ENCODE results near the gene PDCD1.
"Not testable (repeated sequence)": the region's sequence is repeated elsewhere in the genome, so short reads cannot be mapped to it uniquely, and the experiment has no call there.

Gene PDCD1

DNA sequence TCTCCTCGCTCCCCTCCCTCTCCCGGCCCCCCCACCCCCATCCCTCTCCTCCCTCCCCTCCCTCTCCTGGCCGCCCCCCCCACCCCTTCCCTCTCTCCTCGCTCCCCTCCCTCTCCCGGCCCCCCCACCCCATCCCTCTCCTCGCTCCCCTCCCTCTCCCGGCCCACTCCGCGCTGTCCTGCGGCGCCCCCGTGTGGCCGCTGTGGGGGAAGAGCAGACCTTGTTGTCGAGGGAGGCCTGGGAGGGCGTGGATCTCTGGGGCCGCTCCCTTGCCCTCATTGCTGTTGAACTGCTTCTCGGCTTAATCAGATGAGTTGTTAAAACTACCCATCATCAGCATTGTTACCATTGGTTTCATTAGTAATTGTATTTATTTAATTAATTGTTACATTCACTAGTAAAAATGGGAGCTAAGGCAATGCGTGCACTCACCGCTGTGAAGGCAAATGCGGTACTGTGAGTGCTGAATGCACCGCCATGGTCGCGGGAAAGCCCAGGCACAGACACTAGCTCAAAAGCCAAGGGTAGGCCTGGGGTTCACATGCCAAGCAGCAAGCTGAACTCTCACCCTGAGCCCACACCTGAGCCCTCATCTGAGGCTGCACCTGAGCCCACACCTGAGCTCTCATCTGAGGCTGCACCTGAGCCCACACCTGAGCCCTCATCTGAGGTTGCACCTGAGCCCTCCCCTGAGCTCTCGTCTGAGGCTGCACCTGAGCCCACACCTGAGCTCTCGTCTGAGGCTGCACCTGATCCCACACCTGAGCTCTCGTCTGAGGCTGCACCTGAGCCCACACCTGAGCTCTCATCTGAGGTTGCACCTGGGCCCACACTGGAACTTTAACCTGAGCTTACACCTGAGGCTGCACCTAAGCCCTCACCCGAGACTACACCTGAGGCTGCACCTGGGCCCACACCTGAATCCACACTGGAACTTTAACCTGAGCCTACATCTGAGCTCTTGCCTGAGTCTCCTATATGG is 19.6 kb upstream of the PDCD1 start:
- CTCF ChIA-PET = interaction anchor here (0.7 to 3.1 kb wide), 32 partner anchors 8 to 1027 kb away, joined by 3 to 44 read pairs (median 4); partner anchors contain the start of genes D2HGDH, DTYMK, ING5 and RTP5
- TF ChIP-seq, protein P1, sequence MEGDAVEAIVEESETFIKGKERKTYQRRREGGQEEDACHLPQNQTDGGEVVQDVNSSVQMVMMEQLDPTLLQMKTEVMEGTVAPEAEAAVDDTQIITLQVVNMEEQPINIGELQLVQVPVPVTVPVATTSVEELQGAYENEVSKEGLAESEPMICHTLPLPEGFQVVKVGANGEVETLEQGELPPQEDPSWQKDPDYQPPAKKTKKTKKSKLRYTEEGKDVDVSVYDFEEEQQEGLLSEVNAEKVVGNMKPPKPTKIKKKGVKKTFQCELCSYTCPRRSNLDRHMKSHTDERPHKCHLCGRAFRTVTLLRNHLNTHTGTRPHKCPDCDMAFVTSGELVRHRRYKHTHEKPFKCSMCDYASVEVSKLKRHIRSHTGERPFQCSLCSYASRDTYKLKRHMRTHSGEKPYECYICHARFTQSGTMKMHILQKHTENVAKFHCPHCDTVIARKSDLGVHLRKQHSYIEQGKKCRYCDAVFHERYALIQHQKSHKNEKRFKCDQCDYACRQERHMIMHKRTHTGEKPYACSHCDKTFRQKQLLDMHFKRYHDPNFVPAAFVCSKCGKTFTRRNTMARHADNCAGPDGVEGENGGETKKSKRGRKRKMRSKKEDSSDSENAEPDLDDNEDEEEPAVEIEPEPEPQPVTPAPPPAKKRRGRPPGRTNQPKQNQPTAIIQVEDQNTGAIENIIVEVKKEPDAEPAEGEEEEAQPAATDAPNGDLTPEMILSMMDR (IDR thresholded peaks at IDR 0.05; ENCODE audit: insufficient read depth, low read length, missing control alignments) = peak; percentile 90
- H3K4me3 ChIP-seq (ENCODE audit: low read depth, low read length) = no peak overlapping the region
- POLR2A ChIA-PET = no interaction called here
- no peak for DNase-seq (ENCODE audit: low read depth, low spot score)

DNA sequence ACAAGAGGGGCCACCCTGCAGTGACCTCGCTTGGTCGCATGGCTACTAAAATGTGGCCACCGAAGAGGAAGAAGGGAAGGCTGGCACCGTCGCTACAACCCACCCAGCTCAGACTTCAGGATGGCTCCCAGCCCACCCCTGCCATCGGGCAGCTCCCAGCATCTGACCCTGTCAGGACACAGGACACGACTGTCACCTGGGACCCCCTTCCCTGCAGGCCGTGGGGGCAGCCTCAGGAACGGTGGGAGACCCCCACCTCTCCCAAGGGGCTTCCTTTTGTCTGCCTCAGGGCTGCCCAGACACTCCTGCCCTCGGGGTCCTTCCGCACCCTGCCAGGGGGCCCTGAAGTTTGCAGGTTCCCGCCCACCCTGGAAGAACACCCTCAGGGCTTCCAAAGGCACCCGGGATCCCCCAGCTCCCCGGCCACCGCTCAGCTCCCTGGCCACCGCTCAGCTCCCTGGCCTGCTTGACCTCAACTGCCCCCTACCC is 18.5 kb upstream of the PDCD1 start:
- ChIA-PET CTCF (interaction anchor here (1.1 to 3.1 kb wide), 3 partner anchors 9 to 180 kb away, joined by 4 to 44 read pairs (median 5); partner anchors contain the start of gene RTP5), POLR2A (no interaction called here)
- TF ChIP-seq, protein P1 (IDR thresholded peaks at IDR 0.05; ENCODE audit: insufficient read depth, low read length, missing control alignments) = no peak
- H3K4me3 ChIP-seq (ENCODE audit: low read depth, low read length) = no peak overlapping the region
- DNase-seq (ENCODE audit: low read depth, low spot score) = no peak

DNA sequence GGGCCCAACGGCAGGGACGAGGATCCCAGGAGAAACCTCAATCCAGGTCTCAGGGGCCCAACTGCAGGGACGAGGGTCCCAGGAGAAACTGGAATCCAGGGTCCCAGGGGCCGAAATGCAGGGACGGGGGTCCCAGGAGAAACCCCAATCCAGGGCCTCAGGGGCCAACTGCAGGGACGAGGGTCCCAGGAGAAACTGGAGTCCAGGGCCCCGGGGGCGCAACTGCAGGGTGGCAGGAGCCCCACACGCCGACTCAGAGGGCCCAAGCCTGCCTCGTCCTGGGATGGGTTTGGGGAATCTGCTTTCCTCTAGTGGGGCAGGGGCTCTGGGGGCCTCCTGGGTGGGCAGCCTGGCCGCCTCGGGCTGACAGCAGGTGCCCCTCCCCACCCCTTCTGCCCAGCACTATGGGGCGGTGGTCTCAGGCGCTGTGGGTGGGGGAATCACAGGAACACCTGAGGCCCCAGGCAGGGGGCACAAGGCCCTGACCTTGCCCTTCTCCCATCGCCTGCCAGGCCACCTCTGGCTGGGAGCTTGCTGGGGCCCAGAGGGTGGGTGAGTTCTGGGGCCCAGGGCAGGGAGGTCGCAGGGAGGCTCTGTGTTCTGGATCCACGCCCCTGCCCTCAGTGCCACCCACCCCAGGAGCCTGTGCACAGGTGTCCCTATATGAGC is 18.0 kb upstream of the PDCD1 start:
- CTCF ChIA-PET = interaction anchor here (1.1 to 3.1 kb wide), 2 partner anchors 9 kb away, joined by 5 to 44 read pairs; partner anchors contain the start of gene RTP5

DNA sequence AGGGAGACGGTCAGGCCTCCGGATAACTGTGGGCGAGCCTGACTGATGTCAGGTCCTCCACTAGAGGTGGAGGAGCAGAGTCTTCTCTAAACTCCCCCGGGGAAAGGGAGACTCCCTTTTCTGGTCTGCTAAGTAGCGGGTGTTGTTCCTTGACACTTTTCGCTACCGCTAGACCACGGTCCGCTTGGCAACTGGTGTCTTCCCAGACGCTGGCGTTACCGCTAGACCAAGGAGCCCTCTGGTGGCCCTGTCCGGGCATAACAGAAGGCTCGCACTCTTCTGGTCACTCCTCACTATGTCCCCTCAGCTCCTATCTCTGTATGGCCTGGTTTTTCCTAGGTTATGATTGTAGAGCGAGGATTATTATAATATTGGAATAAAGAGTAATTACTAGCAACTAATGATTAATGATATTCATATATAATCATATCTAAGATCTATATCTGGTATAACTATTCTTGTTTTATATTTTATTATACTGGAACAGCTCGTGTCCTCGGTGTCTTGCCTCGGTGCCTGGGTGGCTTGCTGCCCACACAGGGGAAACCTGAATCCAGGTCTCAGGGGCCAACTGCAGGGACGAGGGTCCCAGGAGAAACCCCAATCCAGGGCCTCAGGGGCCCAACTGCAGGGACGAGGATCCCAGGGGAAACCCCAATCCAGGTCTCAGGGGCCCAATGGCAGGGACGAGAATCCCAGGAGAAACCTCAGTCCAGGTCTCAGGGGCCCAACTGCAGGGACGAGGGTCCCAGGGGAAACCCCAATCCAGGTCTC is 17.2 kb upstream of the PDCD1 start:
- CTCF ChIA-PET = interaction anchor here (0.9 kb wide), 1 partner anchor 9 kb away, joined by 3 read pairs; no protein-coding TSS in a partner anchor
- H3K4me3 ChIP-seq (ENCODE audit: low read depth, low read length); DNase-seq (ENCODE audit: low read depth, low spot score): not testable (repeated sequence)
- POLR2A ChIA-PET = interaction anchor here (0.7 kb wide), 1 partner anchor 174 kb away, joined by 3 read pairs; no protein-coding TSS in a partner anchor

More for the DNA sequence above, 18.0 kb upstream of the PDCD1 start:
- DNase-seq (ENCODE audit: low read depth, low spot score) = no peak
- no peak overlapping the region for H3K4me3 ChIP-seq (ENCODE audit: low read depth, low read length)
- TF ChIP-seq, protein P1 (IDR thresholded peaks at IDR 0.05; ENCODE audit: insufficient read depth, low read length, missing control alignments) = no peak
- POLR2A ChIA-PET = no interaction called here

DNA sequence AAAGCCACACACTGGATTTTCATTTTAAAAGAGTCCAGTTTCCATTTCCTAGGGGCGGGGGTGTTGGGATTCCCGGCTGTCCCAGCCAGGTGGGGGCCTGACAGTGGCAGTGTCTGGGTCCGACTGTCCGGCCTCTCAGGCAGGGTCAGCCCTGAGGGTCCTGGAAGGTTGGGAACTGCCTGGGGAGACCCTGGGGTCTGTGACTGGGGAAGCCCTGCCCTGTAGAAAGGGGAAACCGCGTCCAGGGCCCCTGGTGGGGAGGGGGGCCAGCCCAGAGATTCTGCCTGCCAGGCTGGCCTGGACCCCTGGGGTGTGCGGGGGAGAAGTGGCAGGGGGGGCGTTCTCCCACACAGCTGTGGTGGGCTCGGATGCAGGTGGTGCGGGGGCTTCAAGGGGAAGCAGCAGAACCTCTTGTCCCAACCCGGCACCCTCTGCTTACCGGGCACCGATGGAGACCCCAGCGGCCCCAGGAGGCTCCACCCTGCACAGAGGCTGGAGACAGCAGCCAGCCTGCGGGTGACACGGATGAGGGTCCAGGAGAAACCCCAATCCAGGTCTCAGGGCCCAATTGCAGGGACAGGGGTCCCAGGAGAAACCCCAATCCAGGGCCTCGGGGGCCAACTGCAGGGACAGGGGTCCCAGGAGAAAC is 15.7 kb upstream of the PDCD1 start:
- DNase-seq (ENCODE audit: low read depth, low spot score) = no peak
- H3K4me3 ChIP-seq (ENCODE audit: low read depth, low read length) = no peak overlapping the region
- TF ChIP-seq, protein P1 (IDR thresholded peaks at IDR 0.05; ENCODE audit: insufficient read depth, low read length, missing control alignments) = no peak
- ChIA-PET CTCF (interaction anchor here (0.8 kb wide), 1 partner anchor 11 kb away, joined by 4 read pairs; no protein-coding TSS in a partner anchor), POLR2A (no interaction called here)

DNA sequence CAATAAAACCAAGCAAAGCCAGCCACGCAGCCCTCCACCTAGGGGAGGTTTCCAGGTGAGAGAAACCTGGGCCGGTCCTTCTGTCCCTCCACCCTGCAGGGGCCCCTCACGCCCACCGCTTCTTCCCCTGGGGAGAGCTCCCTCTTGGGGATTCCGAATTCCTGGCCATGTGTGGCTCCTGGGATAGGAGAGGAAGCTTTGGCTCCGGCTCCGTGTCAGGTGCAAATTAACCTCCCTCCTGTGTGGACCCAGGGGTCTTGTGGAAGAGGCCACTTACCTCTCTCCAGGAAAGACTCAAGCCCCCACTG is 15.1 kb upstream of the PDCD1 start:
- ChIA-PET CTCF (no interaction called here), POLR2A (no interaction called here)
- no peak for DNase-seq (ENCODE audit: low read depth, low spot score)
- TF ChIP-seq, protein P1 (IDR thresholded peaks at IDR 0.05; ENCODE audit: insufficient read depth, low read length, missing control alignments) = no peak
- no peak overlapping the region for H3K4me3 ChIP-seq (ENCODE audit: low read depth, low read length)

Data from AG04449 (cell line).